NCI-H345 treated with DMSO at 0.1 percent for 48 hours (cell line): ENCODE data around the gene SMIM14.
A peak's percentile ranks its signal among the peaks of the same experiment; 100 is the strongest.
"Not testable (repeated sequence)": the region's sequence is repeated elsewhere in the genome, so short reads cannot be mapped to it uniquely, and the experiment has no call there.

Experiments
- DNase-seq: peaks from one replicate; lab custom pipeline; 2025; ENCODE audit not compliant: unreplicated experiment; lab: John Stamatoyannopoulos, UW

The SMIM14 gene

GRCh38 chr4:39648213-39648612 lies 9.5 kb upstream of the SMIM14 start:
- DNase-seq, result no peak

GRCh38 chr4:39642885-39643552 lies 4.4 kb upstream of the SMIM14 start:
- no peak for DNase-seq

- no peak for DNase-seq
Measured at GRCh38 chr4:39641451-39641850, 2.8 kb upstream of the SMIM14 start.

DNA sequence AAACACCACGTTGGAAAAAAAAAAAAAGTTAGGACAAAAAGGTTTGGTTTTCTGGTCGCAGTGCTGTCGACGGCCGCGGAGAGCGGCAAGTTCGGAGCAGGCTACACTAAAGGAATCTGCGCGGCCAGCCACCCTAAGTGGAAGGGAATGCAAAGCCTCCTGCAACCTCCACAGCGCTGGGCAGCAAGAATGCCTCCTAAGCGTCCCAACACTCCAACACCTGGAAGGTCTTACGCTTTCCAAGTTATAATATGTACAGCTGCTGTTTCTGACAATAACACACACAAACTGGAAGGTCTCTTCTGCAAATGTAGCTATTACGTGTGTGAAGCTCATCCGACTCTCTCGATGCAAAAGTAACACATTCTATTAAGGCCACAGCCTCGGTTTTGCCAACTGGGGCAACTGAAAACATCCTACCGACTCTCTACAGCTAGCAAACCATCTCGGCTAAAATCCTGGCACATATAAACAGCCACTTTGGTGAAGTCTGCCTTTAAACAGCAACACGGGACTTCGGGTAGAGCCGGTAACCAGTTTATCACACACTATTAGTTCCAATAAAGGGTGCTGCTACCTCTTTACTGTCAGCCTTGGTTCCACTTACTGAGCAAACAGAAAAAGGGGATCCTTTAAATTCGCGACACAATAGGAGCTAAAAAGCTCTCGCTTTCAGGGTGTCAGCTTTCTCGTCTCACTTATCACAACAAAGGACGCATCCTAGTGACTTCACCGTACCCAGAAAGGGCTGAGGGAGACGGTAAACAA lies 895 bp downstream of the SMIM14 start:
- DNase-seq, result peak; percentile 37

GRCh38 chr4:39637221-39637585 lies 1.5 kb downstream of the SMIM14 start:
- no peak for DNase-seq

- DNase-seq, result no peak
Measured at GRCh38 chr4:39636531-39637184, 2.0 kb downstream of the SMIM14 start.

DNA sequence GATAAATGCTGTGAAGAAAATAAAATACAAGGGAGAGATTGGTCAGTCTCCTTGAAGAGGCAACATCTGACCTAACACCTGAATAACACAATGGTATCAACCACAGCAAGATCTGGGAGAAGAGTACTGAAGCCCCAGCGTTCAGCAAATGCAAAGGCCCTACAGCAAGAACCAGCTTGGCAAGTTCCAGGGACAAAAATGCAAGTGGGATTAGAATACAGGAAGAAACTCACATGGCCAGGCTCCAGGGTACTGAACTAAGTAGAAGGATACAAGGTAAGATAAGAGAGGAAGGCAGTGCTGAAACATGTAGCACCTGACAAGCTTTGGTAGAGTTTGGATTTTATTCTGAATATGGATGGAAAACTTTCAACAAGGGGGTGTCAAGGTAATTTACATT lies 3.6 kb downstream of the SMIM14 start:
- DNase-seq, result no peak

DNA sequence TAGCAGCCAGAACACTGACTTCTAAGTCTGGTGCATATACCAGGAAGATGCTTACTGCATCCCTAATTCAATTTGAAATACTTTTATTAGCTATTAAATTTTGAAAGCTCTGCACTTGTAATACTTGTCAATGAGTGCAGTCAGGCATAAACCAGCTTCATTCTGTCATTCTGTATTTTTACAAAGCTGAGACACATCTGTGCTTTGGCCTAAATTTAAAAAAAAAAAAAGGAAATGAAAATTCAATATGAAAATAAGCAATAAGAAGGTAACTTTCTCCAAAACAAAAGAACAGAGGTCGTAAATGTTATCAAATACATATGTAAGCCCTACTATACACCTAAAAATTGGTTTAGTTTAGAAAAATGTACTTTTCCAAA lies 7.0 kb downstream of the SMIM14 start:
- no peak for DNase-seq

GRCh38 chr4:39627413-39627812 lies 11.3 kb downstream of the SMIM14 start:
- DNase-seq, result no peak

DNA sequence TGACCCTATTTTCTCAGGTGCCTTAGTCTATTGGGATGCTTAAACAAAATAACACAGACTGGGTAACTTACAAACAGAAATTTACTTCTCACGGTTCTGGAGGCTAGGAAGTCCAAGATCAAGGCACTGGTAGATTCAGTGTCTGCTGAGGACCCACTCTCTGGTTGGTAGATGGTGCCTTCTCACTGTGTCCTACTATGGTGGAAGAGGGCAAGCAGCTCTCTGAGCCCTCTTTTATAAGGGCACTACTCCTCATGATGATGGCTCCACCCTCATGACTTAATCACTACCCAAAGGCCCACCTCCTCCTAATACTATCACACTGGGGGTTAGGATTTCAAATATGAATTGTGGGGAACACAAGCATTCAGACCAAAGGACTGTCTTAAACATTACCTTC lies 11.8 kb downstream of the SMIM14 start:
- DNase-seq, result no peak

DNA sequence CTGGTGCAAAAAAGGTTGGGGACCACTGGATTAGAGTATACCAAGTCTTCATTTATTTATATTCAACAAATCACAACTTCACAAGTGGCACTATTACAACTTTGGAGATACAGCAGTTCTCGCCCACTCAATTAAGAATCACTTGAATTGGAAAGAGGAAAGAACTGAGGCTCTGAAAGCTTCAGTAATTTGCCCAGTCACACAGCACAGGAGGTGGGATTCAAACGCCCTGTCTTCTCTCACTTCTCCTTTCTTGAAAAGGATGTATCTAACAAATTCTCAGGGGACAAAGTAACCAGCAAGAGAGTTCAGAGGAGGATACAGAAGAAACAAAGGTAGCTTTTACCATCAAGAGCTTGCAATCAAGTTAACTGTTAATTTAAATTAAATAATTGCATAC lies 12.4 kb downstream of the SMIM14 start:
- no peak for DNase-seq

GRCh38 chr4:39621582-39621981 lies 17.1 kb downstream of the SMIM14 start:
- DNase-seq, result no peak

DNA sequence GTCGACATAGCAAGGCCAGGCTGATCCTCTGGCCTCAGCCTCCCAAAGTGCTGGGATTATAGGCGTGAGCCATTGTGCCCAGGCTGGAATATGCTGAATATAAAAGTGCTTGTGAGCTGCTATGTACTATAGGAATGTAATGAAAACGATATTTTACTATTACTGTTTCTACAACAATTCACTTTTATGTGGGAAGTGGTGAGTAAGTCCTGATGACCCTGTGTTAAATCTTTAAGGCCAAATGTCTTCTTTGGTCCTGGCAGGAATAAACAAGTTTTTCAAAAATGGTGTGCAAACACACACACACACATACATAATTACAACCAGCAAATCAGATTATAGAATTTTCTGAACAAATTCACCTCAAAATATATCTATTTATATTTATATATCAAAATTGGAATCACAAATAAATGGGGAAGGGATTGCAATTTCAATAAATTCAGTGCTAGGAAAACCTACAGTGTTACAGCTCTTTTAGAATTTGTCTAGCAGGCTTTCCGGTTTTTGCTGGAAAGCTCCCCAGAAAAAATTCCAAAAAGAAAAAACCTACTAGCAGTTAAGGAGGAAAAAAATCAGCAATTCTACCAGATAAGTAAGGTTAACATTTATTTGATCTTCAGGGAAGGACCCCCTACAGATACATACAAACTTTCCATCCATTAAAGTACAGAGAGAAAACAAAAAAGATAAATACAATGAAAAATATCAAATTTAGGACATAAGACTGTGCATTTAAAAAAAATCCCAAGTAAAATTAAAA lies 17.9 kb downstream of the SMIM14 start:
- no peak for DNase-seq

- no peak for DNase-seq
Measured at GRCh38 chr4:39617534-39617933, 21.1 kb downstream of the SMIM14 start.

DNA sequence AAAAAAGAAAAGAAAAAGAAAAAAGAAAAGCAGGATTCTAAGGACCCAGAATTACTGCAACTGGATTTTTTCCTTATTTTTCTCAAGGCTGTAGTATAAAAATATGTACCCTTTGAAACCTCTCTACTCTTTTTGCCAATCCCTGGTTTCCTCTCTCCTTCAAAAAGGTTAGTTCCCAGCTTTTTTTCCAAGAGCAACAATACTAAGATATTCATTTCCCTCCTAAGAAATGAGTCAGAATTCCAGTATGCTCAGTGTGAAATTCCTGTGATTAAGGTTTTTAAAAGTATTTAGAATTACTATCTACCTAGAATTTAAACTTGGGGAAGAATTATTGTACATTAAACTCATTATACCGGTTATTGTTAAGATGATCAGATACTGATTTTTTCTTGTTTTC lies 22.0 kb downstream of the SMIM14 start:
- DNase-seq, result no peak

- not testable (repeated sequence) for DNase-seq
Measured at GRCh38 chr4:39616112-39616511, 22.6 kb downstream of the SMIM14 start.

GRCh38 chr4:39614487-39615162 lies 24.0 kb downstream of the SMIM14 start:
- DNase-seq, result no peak

GRCh38 chr4:39613093-39613656 lies 25.5 kb downstream of the SMIM14 start:
- DNase-seq, result no peak

DNA sequence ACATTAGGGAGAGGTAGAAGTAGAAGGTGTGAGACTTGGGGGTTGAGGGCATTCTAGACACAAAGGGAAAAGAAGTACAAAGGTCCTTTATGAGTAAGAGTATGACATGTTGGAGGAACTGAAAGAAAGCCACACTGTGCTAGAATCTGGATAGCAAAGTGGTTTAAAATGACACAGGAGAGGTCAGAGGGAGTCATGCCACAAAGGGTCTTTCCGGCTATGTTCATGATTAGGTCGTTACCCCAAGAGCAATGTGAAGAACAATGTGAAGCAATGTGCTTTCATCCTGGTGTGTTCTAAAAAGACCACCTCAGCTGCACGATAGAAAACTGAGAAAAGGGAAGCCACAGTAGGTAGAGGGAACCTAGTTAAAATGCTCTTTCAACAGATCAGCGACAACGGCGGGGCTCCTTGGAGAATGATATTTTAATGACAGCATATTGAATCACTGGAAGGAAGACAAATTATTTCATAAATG lies 29.2 kb downstream of the SMIM14 start:
- DNase-seq, result no peak

DNA sequence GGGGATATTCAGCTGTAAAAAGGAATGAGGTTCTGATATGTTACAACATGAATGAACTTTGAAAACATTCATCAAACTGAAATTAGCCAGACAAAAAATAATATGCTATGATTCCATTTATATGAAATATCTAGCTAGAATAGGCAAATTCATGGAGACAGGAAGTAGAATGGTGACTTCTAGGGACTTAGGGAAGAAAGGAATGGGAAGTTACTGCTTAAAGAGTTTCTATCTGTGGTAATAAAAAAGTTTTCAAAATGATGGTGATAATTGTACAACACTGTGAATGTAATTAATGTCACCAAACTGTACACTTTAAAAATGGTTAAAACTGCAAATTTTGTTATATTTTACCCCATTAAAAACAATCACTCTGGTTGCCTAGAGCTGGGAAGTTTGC lies 30.2 kb downstream of the SMIM14 start:
- DNase-seq, result no peak

DNA sequence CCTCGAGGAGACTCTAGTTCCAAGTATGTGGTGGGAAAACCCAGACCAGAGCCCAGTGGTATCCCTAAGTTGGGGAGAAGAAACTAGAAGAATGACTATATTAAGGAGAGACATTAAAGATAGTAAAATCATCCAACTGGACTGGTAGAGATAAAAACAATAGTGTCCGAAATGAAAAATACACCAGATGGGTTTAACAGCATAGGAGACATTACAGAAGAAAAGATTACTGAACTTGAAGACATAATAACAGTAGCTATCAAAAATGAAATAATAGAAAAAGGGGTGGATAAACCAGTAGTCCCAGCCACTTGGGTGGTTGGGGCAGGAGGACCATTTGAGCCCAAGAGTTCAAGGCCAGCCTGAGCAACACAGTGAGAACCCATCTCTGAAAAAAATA lies 31.9 kb downstream of the SMIM14 start:
- DNase-seq, result no peak
